GM10847 (cell line): Measurements from ENCODE around the gene KCNH1.

Source experiments
- POLR2A ChIP-seq: IDR thresholded peaks from 2 replicates; pipeline ENCODE4 v1.6.1; 2011; ENCODE audit not compliant: insufficient read length; ENCODE audit errors: extremely low read depth

The KCNH1 gene

GRCh38 chr1:210910020-210910575 lies 223.8 kb downstream of the KCNH1 start:
- TF ChIP-seq POLR2A, result no peak

GRCh38 chr1:210908791-210909190 lies 225.2 kb downstream of the KCNH1 start:
- no peak for TF ChIP-seq POLR2A

DNA sequence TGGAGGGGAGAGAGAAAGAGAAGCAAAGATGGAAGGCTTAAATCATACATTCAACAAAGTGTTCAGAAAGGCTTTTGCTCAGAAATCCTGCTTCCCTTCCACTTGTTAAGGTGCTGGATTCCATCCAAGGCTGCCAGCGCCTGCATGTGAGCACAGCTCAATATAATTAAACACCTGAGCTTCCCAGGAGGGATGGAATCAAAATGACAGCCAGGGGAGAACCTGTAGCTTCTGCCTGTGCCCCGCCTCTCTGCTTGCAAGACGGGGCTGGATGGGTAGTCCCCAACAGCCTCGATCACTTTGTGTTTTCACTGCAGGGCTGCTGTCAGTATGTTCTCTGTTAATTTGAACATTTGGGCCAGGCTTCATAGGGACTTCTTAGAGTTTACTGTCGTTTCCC lies 225.7 kb downstream of the KCNH1 start:
- TF ChIP-seq POLR2A, result no peak

- no peak for TF ChIP-seq POLR2A
Measured at GRCh38 chr1:210907251-210907805, 226.6 kb downstream of the KCNH1 start.

- TF ChIP-seq POLR2A, result no peak
Measured at GRCh38 chr1:210905944-210906453, 227.9 kb downstream of the KCNH1 start.

- TF ChIP-seq POLR2A, result no peak
Measured at GRCh38 chr1:210905365-210905904, 228.5 kb downstream of the KCNH1 start.

GRCh38 chr1:210901981-210902770 lies 231.8 kb downstream of the KCNH1 start:
- TF ChIP-seq POLR2A, result no peak

DNA sequence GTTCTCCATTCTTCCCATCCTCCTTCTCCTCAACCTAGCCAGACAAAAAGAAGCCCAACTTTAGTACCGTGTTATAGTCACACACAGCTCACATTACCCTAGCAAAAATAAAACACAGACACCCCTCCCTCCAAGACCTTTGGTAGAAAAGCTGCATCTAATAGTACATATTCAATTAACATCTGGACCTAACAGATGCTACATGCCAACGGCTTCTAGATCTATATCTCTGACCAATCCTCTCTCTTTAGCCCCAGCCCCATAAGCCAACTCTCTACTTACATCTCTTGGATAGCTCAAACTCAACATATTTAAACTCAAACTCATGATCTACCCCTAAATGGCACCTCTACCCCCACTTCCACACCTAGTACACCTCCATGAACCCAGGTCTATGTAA lies 233.1 kb downstream of the KCNH1 start:
- no peak for TF ChIP-seq POLR2A

DNA sequence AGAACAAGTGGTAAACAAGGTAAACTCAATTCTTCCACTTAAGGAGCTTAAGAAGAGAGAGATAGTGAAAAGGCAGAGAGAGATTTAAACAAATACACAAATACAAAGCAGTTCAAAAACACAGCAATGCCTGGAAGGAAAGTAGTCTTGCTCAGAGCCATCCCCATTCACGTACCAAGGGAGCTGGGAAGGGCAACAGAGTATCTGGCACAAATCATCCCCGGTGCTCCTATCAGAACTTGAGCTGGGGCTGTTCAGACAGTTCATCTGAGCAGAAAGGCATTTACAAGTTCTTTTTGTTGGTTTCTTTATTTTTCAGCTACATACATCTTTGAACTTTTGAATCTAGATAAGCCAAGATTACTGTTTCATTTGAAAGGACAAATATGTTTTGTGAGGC lies 233.9 kb downstream of the KCNH1 start:
- no peak for TF ChIP-seq POLR2A

- TF ChIP-seq POLR2A, result no peak
Measured at GRCh38 chr1:210899676-210900075, 234.3 kb downstream of the KCNH1 start.

DNA sequence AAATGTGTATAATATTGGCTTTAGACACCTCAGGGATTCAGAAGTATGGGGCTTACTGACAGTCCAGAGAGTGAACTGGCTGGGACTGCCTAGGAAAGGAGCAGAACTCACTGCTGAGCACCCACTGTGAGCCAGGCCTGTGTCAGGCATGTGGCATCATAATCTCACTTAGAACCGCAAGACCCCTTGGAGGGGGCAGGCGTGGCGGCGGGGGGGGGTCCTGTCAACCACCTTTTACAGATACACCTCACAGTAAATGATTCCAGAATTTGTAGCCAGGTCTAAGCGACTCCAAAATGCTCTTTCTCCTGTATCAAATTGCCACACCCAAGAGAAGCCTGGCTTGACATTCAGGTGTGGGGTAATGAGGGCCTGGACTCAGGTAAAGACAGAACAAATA lies 235.5 kb downstream of the KCNH1 start:
- TF ChIP-seq POLR2A, result no peak

- TF ChIP-seq POLR2A, result no peak
Measured at GRCh38 chr1:210883821-210884220, 250.1 kb downstream of the KCNH1 start.

DNA sequence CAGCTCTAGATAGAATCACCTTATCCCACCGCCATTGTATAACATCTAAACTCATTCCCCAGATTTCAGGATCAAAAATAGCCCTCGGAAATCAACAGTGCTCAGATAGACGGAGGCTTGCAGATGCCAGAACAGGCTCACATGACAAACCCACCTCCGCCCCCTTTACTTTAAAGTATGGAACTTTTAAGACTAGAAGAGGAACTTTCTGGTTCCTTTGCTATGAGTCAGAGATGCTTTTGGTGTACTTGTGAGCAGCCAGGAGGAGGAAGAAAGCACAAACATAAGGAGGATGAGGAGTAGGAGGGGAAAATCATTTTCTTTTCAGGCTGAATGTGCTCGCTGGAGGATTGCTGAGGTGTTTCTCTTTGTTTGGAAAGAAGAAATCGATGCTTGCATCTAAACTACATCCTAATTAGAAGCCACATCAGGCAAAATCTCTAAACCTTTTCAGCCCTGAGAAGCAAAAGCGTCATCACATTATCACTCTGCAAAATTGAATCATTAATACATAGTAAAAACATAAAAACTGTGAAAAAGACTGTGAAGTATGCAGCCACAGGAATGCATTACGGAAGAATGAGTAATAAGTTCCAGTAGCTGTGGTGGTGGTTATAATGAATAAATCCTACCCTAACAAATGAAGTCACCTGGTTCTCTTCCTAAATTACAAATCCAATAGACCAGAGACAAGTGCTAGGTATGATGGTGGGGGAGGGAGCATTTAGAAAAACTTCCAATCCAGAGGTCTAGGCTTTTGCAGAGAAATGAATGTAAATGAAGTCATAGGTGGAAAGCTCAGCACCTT lies 251.3 kb downstream of the KCNH1 start:
- no peak for TF ChIP-seq POLR2A

GRCh38 chr1:210878564-210878963 lies 255.4 kb downstream of the KCNH1 start:
- no peak for TF ChIP-seq POLR2A

DNA sequence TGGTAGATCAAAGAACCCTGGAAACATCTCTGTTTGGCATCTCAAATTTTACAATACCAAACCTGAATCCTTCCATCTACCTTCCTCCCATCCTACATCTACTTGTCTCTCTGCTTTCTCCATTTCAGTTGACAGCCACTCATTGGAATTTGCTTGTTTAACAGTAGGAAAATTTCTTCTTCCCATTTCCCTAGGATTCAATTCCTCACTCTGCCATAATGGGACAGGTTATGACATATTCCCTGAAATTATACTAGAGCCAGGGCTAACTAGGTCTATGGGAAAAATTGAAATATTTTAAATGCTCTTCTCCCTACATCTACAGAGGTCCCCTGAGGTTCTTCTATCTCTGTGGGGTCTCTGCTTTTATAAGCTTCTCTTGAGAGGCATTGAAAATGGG lies 257.7 kb downstream of the KCNH1 start:
- no peak for TF ChIP-seq POLR2A
